K562 (cell line): ENCODE results near the gene TRAP1. TPM values are rescaled to one million over a fixed set of nuclear protein-coding genes. Genes with fewer than 3 reads are reported as not detected.

ENCODE experiments used
- ATAC-seq: fragments of 200-7000 bp; cut with Tn5 transposase; 3 replicates; pipeline ENCODE4 v1.9.1; 2020; ENCODE audit warnings: moderate library complexity
- BruUV-seq: library from RNA; stranded (reverse); fragments of 400-500 nt; replicated peaks from 2 replicates; lab custom pipeline; 2021; lab: Mats Ljungman, UMichigan
- CTCF ChIA-PET: fragments of 300-600 bp; formaldehyde crosslinking; extraction: SDS; loops from one replicate; lab custom pipeline; 2021; ENCODE audit warnings: low intra/inter-chr PET ratio; lab: Yijun Ruan, JAX
- POLR2A ChIA-PET: fragments of 300-600, 350-650 bp; sonication (Branson Sonifier 250); formaldehyde crosslinking; extraction: SDS; loops from one replicate; lab custom pipeline; 2021; ENCODE audit warnings: antibody characterized with exemption, inconsistent platforms; lab: Yijun Ruan, JAX
- DNase-seq, 4 experiments: peaks; one replicate each; pipeline versions ENCODE4 v3.0.0 to v3.0.0-alpha.2; 2011 to 2018; ENCODE audit warnings: low spot score in 3 of 4, mixed read lengths in 3 of 4; ENCODE audit errors: extremely low read depth in 1 of 4
- FAIRE-seq: peaks from 2 replicates; lab custom pipeline; 2011; peaks lifted over from hg19 to GRCh38; lab: Jason Lieb, UNC
- H2AFZ ChIP-seq: 2 replicates; pipeline ENCODE4 v1.6.0; 2011; ENCODE audit warnings: low read depth, low read length, control low read depth, inconsistent platforms
- H3K27ac ChIP-seq: fragments of 200-600 bp; 3 replicates; pipeline ENCODE4 v1.8.0; 2011; ENCODE audit warnings: low read depth, mild to moderate bottlenecking, control low read depth, inconsistent platforms, low read length, moderate library complexity, mixed read lengths; ENCODE audit errors: extremely low read depth
- H3K27me3 ChIP-seq, 2 experiments: fragments of 300-600 bp in 1 of 2; 2 replicates in 1 of 2; 3 replicates in 1 of 2; pipeline versions ENCODE4 v1.6.0 to v1.8.0; 2011; ENCODE audit warnings: inconsistent platforms in 2 of 2, low read length in 2 of 2, mild to moderate bottlenecking in 1 of 2, mixed read lengths in 1 of 2, moderate library complexity in 1 of 2; ENCODE audit not compliant: control insufficient read depth in 2 of 2, insufficient read depth in 2 of 2
- H3K36me3 ChIP-seq: fragments of 300-600 bp; 3 replicates; pipeline ENCODE4 v1.8.0; 2011; ENCODE audit warnings: mild to moderate bottlenecking, low read length, inconsistent platforms; ENCODE audit not compliant: control insufficient read depth, insufficient read depth
- H3K4me1 ChIP-seq, 2 experiments: fragments of 200-600 bp in 1 of 2; replicated peaks in 1 of 2; 2 replicates in 1 of 2; 3 replicates in 1 of 2; pipeline versions ENCODE4 v1.5.1 to v1.8.0; 2011; ENCODE audit warnings: inconsistent platforms in 2 of 2, low read length in 2 of 2, mild to moderate bottlenecking in 1 of 2, mixed read lengths in 1 of 2, moderate library complexity in 1 of 2; ENCODE audit not compliant: control insufficient read depth in 2 of 2, insufficient read depth in 2 of 2
- H3K4me2 ChIP-seq: 2 replicates; pipeline ENCODE4 v1.6.1; 2011; ENCODE audit warnings: low read length, control low read depth, inconsistent platforms, mixed read lengths; ENCODE audit not compliant: insufficient read depth
- H3K4me3 ChIP-seq: fragments of 200-600 bp; sonication (generic), shearing (Covaris generic); 2 replicates; pipeline ENCODE4 v1.5.1; 2016; ENCODE audit warnings: control low read depth, inconsistent platforms
- H3K79me2 ChIP-seq: fragments of 200-600 bp; 3 replicates; pipeline ENCODE4 v1.8.0; 2011; ENCODE audit warnings: low read length, inconsistent platforms; ENCODE audit not compliant: control insufficient read depth, insufficient read depth
- H3K9ac ChIP-seq, 2 experiments: 2 replicates each; pipeline versions ENCODE4 v1.6.0 to v1.6.1; 2011; ENCODE audit warnings: low read depth in 2 of 2, low read length in 2 of 2, control low read depth in 1 of 2, inconsistent platforms in 1 of 2, mild to moderate bottlenecking in 1 of 2, mixed read lengths in 1 of 2; ENCODE audit not compliant: insufficient read depth in 1 of 2
- H3K9me1 ChIP-seq: one replicate; pipeline ENCODE4 v1.6.0; 2011; ENCODE audit warnings: inconsistent platforms, mild to moderate bottlenecking, low read length, moderate library complexity; ENCODE audit not compliant: control insufficient read depth, insufficient read depth
- H3K9me3 ChIP-seq: replicated peaks from 2 replicates; pipeline ENCODE4 v1.5.1; 2011; ENCODE audit warnings: low read depth, low read length, inconsistent platforms; ENCODE audit not compliant: control insufficient read depth, insufficient read depth
- H4K20me1 ChIP-seq: replicated peaks from 2 replicates; pipeline ENCODE4 v1.6.1; 2011; ENCODE audit warnings: low read length, inconsistent platforms, mixed read lengths; ENCODE audit not compliant: control insufficient read depth, insufficient read depth
- POLR2H ChIP-seq: IDR thresholded peaks from 2 replicates; pipeline ENCODE4 v1.6.1; 2016; ENCODE audit warnings: missing genetic modification characterization, low read depth, mild to moderate bottlenecking, control low read depth, missing compliant biosample characterization, moderate library complexity
- SRSF3 ChIP-seq: fragments of 200-400 bp; formaldehyde crosslinking; IDR thresholded peaks from 2 replicates; pipeline ENCODE4 v1.6.1; 2016; ENCODE audit warnings: mild to moderate bottlenecking, low read length, moderate library complexity; ENCODE audit not compliant: insufficient read depth
- ZNF507 ChIP-seq: conservative IDR thresholded peaks from 2 replicates; pipeline ENCODE4 v1.6.1; 2017; ENCODE audit warnings: missing genetic modification characterization, missing compliant biosample characterization
- ZNF589 ChIP-seq: fragments of 200-800 bp; sonication (Bioruptor generic); IDR thresholded peaks from 2 replicates; pipeline ENCODE4 v1.6.1; 2016; ENCODE audit warnings: low read depth, missing genetic modification characterization, missing compliant biosample characterization
- ZNF639 ChIP-seq, 2 experiments: fragments of 200-800 bp in 1 of 2; sonication (Bioruptor generic) in 1 of 2; sonication (generic) in 1 of 2; formaldehyde crosslinking in 1 of 2; IDR thresholded peaks in 1 of 2; conservative IDR thresholded peaks in 1 of 2; 2 replicates each; pipeline versions ENCODE4 v1.5.0 to v1.6.1; 2016 to 2020; ENCODE audit warnings: missing compliant biosample characterization in 1 of 2, missing genetic modification characterization in 1 of 2, missing genetic modification reagents in 1 of 2
- whole genome bisulfite sequencing: fragments of 100-300 bp; shearing (Covaris generic); methylation state at CpG from one replicate; pipeline ENCODE4 v1.1.6; 2016; ENCODE audit warnings: low coverage, mixed read lengths; ENCODE audit not compliant: insufficient coverage; ENCODE audit errors: missing lambda C conversion rate; 5-methylcytosine and 5-hydroxymethylcytosine counted together
- in situ Hi-C: fragments of 300-500 bp; cut with MboI; formaldehyde crosslinking; loops from 4 replicates; pipeline ENCODE4 v1.15.0; 2018; ENCODE audit warnings: inconsistent platforms, mixed read lengths
- intact Hi-C: fragments of 100-400 bp; cut with micrococcal nuclease; formaldehyde crosslinking; loops from 2 replicates; pipeline ENCODE4 v1.14.2; 2022
- polyA plus RNA-seq, 8 experiments: library from polyadenylated mRNA; depleted of rRNA in 4 of 8; stranded (reverse) in 5 of 8; unstranded in 3 of 8; fragments of >200 nt; fragmentation: Nextera tagmentation in 2 of 8; fragmentation: Illumina TruSeq in 1 of 8; extraction: Ambion mirVana in 2 of 8; extraction: Trizol in 1 of 8; gene quantifications; 2 replicates each; pipeline versions ENCODE4 v1.2.1 to v1.2.3, GENCODE V29; 2011 to 2014; ENCODE audit warnings: inconsistent platforms in 1 of 8, missing spikeins in 1 of 8
- total RNA-seq, 7 experiments: library from RNA; depleted of rRNA in 6 of 7; stranded (reverse); fragments of >200 nt in 6 of 7; fragmentation: Illumina TruSeq in 2 of 7; extraction: Trizol in 2 of 7; gene quantifications; 2 replicates each; pipeline versions ENCODE4 v1.2.1 to v1.2.3, GENCODE V29; 2011 to 2021; ENCODE audit warnings: low replicate concordance in 1 of 7

The TRAP1 gene
- total and polyA plus RNA-seq, 9 of the 15 experiments (the other 6 are each of a cell fraction or from before 2014, with no cell fraction given) = 19.1 to 436 (median 301) TPM

GRCh38 chr16:3730161-3731125 is 13.1 kb upstream of the TRAP1 start:
- Histone ChIP-seq H2AFZ (no peak overlapping the region), H3K36me3 (peaks cover 67% of the 10 kb centered on the region; the same call in 2 of the 3 replicates), H3K4me3 (no peak overlapping the region), H3K4me2 (no peak overlapping the region), H3K9me1 (peaks cover 3% of the 10 kb centered on the region), H3K9ac (no peak overlapping the region; a peak in 1 of 4 replicates), H4K20me1 (no peaks in the 10 kb centered on the region; the same call in 1 of the 2 replicates), H3K27ac (no peak overlapping the region), H3K9me3 (no peaks in the 10 kb centered on the region), H3K4me1 (peaks cover 0 to 17% of the 10 kb centered on the region in 2 experiments; a peak in 1 of 5 replicates), H3K79me2 (no peaks in the 10 kb centered on the region), H3K27me3 (no peaks in the 10 kb centered on the region)
- no peak for FAIRE-seq
- DNase-seq = no peak
- TF ChIP-seq ZNF507 (tag) (no peak), ZNF589 (CRISPR knock-in tag) (no peak), POLR2H (no peak), ZNF639 (CRISPR knock-in tag; conservative IDR thresholded peaks at IDR 0.05 in 1 of 2, IDR thresholded peaks at IDR 0.05 in 1 of 2) (no peak), SRSF3 (no peak)
- ChIA-PET CTCF (interaction anchor here (0.5 kb wide), 1 partner anchor 223 kb away, joined by 3 read pairs; no protein-coding TSS in a partner anchor), POLR2A (no interaction called here)
- no TSS peak for BruUV-seq
- no peak for ATAC-seq
- in situ Hi-C loops (no loop called here), intact Hi-C loops (no loop called here)
- 93% methylated on average over 16 of the region's 24 CpGs for WGBS
